WTC11 (cell line): ENCODE data around the gene SPI1. TPM values are rescaled to one million over a fixed set of nuclear protein-coding genes. Genes with fewer than 3 reads are reported as not detected.
"Not testable (repeated sequence)": the region's sequence is repeated elsewhere in the genome, so short reads cannot be mapped to it uniquely, and the experiment has no call there.

Experiments
- ATAC-seq: fragments of 200-7000 bp; cut with Tn5 transposase; 2 replicates; pipeline ENCODE4 v1.10.0; 2021; ENCODE audit warnings: mild to moderate bottlenecking, moderate library complexity
- CTCF ChIA-PET: fragments of 300-600 bp; sonication (Branson Sonifier 250); formaldehyde crosslinking; loops from one replicate; lab custom pipeline; 2021; ENCODE audit warnings: antibody characterized with exemption; lab: Charles Lee
- POLR2A ChIA-PET: fragments of 350-600 bp; sonication (Branson Sonifier 250); formaldehyde crosslinking; loops from one replicate; lab custom pipeline; 2021; ENCODE audit warnings: antibody characterized with exemption; lab: Charles Lee
- DNase-seq: peaks from one replicate; pipeline ENCODE4 v3.0.0; 2021; ENCODE audit warnings: low spot score
- H3K27ac Mint-ChIP-seq: 2 replicates; pipeline ENCODE4 v1.8.0; 2021; ENCODE audit warnings: mixed read lengths
- H3K27me3 Mint-ChIP-seq: 2 replicates; pipeline ENCODE4 v1.8.0; 2021; ENCODE audit warnings: low read depth, mild to moderate bottlenecking, moderate library complexity, mixed read lengths
- H3K36me3 Mint-ChIP-seq: 2 replicates; pipeline ENCODE4 v1.8.0; 2021; ENCODE audit warnings: mixed read lengths
- H3K4me1 Mint-ChIP-seq: 2 replicates; pipeline ENCODE4 v1.8.0; 2022; ENCODE audit warnings: mixed read lengths
- H3K4me3 Mint-ChIP-seq: 2 replicates; pipeline ENCODE4 v1.8.0; 2021; ENCODE audit warnings: mild to moderate bottlenecking, moderate library complexity, mixed read lengths
- H3K9me3 Mint-ChIP-seq: 2 replicates; pipeline ENCODE4 v1.8.0; 2021; ENCODE audit warnings: mixed read lengths
- AR ChIP-seq: fragments of 250-450 bp; sonication (Bioruptor Pico); IDR thresholded peaks from 2 replicates; pipeline ENCODE4 v1.9.0; 2021; ENCODE audit warnings: mild to moderate bottlenecking
- ATF6 ChIP-seq: sonication (generic); formaldehyde crosslinking; IDR thresholded peaks from 2 replicates; pipeline ENCODE4 v1.8.1; 2023; ENCODE audit warnings: mild to moderate bottlenecking, missing genetic modification reagents
- EMX1 ChIP-seq: fragments of 250-450 bp; sonication (Bioruptor Pico); IDR thresholded peaks from 2 replicates; pipeline ENCODE4 v1.8.0; 2021; ENCODE audit warnings: mild to moderate bottlenecking
- FOXP1 ChIP-seq: sonication (generic); formaldehyde crosslinking; IDR thresholded peaks from 2 replicates; pipeline ENCODE4 v1.8.0; 2022; ENCODE audit warnings: missing genetic modification reagents, mild to moderate bottlenecking, moderate library complexity, borderline replicate concordance
- IRF1 ChIP-seq: sonication (generic); formaldehyde crosslinking; IDR thresholded peaks from 2 replicates; pipeline ENCODE4 v1.8.0; 2023; ENCODE audit warnings: missing genetic modification reagents
- JAZF1 ChIP-seq: fragments of 250-450 bp; sonication (Bioruptor Pico); IDR thresholded peaks from 2 replicates; pipeline ENCODE4 v1.9.0; 2021; ENCODE audit warnings: moderate library complexity, mild to moderate bottlenecking, inconsistent platforms
- NR2C2 ChIP-seq: sonication (generic); formaldehyde crosslinking; IDR thresholded peaks from 2 replicates; pipeline ENCODE4 v1.8.0; 2022; ENCODE audit warnings: mild to moderate bottlenecking, missing genetic modification reagents
- RELA ChIP-seq: sonication (generic); formaldehyde crosslinking; IDR thresholded peaks from 2 replicates; pipeline ENCODE4 v1.8.1; 2022; ENCODE audit warnings: missing genetic modification reagents, mild to moderate bottlenecking, borderline replicate concordance
- USF1 ChIP-seq: sonication (generic); formaldehyde crosslinking; IDR thresholded peaks from 2 replicates; pipeline ENCODE4 v1.8.0; 2022; ENCODE audit warnings: mild to moderate bottlenecking, missing genetic modification reagents
- ZNF416 ChIP-seq: fragments of 250-450 bp; sonication (Bioruptor Pico); IDR thresholded peaks from 2 replicates; pipeline ENCODE4 v1.9.0; 2021; ENCODE audit warnings: mild to moderate bottlenecking, inconsistent platforms
- ZNF425 ChIP-seq: fragments of 250-450 bp; sonication (Bioruptor Pico); conservative IDR thresholded peaks from 2 replicates; pipeline ENCODE4 v1.9.0; 2021; ENCODE audit warnings: mild to moderate bottlenecking
- total RNA-seq: library from RNA; stranded (reverse); gene quantifications from 3 replicates; pipeline ENCODE4 v1.2.3, GENCODE V29; 2021
- TF ChIP-seq, protein P1 (sequence below): fragments of 250-450 bp; sonication (Bioruptor Pico); IDR thresholded peaks from 2 replicates; pipeline ENCODE4 v1.9.0; 2021; ENCODE audit warnings: mild to moderate bottlenecking
- TF ChIP-seq, protein P2 (sequence below): fragments of 200-600 bp; IDR thresholded peaks from 2 replicates; pipeline ENCODE4 v1.8.0; 2022; ENCODE audit warnings: antibody characterized with exemption

SPI1 gene
- total RNA-seq, 1 experiment from 2014 or later = 0.59 TPM

- Mint-ChIP-seq H3K27me3 (no peaks in the 10 kb centered on the region), H3K9me3 (no peaks in the 10 kb centered on the region), H3K4me3 (no peak overlapping the region), H3K36me3 (no peaks in the 10 kb centered on the region), H3K27ac (no peak overlapping the region; the same call in 1 of the 2 replicates), H3K4me1 (no peaks in the 10 kb centered on the region)
- ChIA-PET POLR2A (no interaction called here), CTCF (interaction anchor here (1.4 to 2.8 kb wide), 2 partner anchors 17 to 160 kb away, joined by 4 to 15 read pairs; no protein-coding TSS in a partner anchor)
- TF ChIP-seq USF1 = no peak
- TF ChIP-seq JAZF1 (CRISPR knock-in tag) = no peak
- ATAC-seq (no peak), DNase-seq (no peak)
Measured at GRCh38 chr11:47337229-47337924, 41.0 kb downstream of the SPI1 start.

GRCh38 chr11:47336595-47336994, 41.8 kb downstream of the SPI1 start:
- DNase-seq (no peak), ATAC-seq (no peak)
- Mint-ChIP-seq H3K27me3 (no peaks in the 10 kb centered on the region), H3K9me3 (no peaks in the 10 kb centered on the region), H3K4me1 (no peaks in the 10 kb centered on the region), H3K36me3 (no peaks in the 10 kb centered on the region), H3K4me3 (no peak overlapping the region), H3K27ac (no peak overlapping the region)
- CTCF ChIA-PET = interaction anchor here (1.4 to 2.8 kb wide), 2 partner anchors 18 to 159 kb away, joined by 4 to 15 read pairs; no protein-coding TSS in a partner anchor
- POLR2A ChIA-PET = no interaction called here
- TF ChIP-seq ZNF416 (CRISPR knock-in tag) (no peak), ATF6 (CRISPR knock-in tag) (no peak), RELA (no peak), ZNF425 (no peak), EMX1 (CRISPR knock-in tag) (no peak)
- TF ChIP-seq, protein P1, sequence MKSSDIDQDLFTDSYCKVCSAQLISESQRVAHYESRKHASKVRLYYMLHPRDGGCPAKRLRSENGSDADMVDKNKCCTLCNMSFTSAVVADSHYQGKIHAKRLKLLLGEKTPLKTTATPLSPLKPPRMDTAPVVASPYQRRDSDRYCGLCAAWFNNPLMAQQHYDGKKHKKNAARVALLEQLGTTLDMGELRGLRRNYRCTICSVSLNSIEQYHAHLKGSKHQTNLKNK = no peak

- Mint-ChIP-seq H3K4me3 (no peak overlapping the region), H3K27ac (no peak overlapping the region; the same call in 1 of the 2 replicates), H3K9me3 (no peaks in the 10 kb centered on the region), H3K36me3 (no peaks in the 10 kb centered on the region), H3K4me1 (no peaks in the 10 kb centered on the region), H3K27me3 (no peaks in the 10 kb centered on the region)
- ChIA-PET CTCF (interaction anchor here (0.7 to 2.8 kb wide), 3 partner anchors 19 to 87 kb away, joined by 3 to 15 read pairs (median 5); partner anchors contain the start of genes ACP2 and NR1H3), POLR2A (interaction anchor here (0.9 kb wide), 1 partner anchor 19 kb away, joined by 3 read pairs; no protein-coding TSS in a partner anchor)
- ATAC-seq (peak; percentile 37; the same call in 1 of the 2 replicates), DNase-seq (no peak)
- TF ChIP-seq AR (CRISPR knock-in tag) (no peak), IRF1 (CRISPR knock-in tag) (no peak), NR2C2 (CRISPR knock-in tag) (no peak), FOXP1 (CRISPR knock-in tag) (no peak)
- TF ChIP-seq, protein P2, sequence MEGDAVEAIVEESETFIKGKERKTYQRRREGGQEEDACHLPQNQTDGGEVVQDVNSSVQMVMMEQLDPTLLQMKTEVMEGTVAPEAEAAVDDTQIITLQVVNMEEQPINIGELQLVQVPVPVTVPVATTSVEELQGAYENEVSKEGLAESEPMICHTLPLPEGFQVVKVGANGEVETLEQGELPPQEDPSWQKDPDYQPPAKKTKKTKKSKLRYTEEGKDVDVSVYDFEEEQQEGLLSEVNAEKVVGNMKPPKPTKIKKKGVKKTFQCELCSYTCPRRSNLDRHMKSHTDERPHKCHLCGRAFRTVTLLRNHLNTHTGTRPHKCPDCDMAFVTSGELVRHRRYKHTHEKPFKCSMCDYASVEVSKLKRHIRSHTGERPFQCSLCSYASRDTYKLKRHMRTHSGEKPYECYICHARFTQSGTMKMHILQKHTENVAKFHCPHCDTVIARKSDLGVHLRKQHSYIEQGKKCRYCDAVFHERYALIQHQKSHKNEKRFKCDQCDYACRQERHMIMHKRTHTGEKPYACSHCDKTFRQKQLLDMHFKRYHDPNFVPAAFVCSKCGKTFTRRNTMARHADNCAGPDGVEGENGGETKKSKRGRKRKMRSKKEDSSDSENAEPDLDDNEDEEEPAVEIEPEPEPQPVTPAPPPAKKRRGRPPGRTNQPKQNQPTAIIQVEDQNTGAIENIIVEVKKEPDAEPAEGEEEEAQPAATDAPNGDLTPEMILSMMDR = no peak
Measured at GRCh38 chr11:47335733-47336132, 42.6 kb downstream of the SPI1 start.

DNA sequence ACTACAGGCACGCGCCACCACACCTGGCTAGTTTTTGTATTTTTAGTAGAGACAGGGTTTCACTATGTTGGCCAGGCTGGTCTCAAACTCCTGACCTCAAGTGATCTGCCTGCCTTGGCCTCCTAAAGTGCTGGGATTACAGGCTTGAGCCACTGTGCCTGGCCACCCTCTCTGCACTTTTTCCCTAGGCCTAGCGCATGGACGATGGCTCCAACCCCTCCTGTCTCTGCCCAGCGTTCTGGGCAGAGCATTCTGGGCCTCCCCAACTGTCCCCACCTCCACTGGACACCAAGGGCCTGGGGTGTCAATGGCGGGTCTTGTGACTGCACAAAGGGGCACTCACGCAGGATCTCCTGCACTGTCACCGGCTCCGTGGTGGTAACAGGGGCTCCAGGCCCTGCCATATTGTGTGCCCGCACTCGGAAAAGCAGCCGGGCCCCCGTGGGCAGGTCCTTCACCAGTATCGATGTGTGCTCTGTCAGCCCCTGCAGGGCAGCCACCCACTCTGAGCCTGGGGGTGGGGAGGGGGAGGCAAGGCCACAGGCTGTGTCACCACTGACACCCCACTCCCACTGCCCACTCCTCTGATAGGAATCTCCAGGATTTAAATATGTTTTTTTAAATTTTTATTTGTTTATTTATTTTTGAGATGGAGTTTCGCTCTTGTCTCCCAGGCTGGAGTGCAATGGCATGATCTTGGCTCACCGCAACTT, 43.5 kb downstream of the SPI1 start:
- H3K27ac Mint-ChIP-seq, H3K36me3 Mint-ChIP-seq, H3K4me1 Mint-ChIP-seq, POLR2A ChIA-PET, H3K4me3 Mint-ChIP-seq, H3K9me3 Mint-ChIP-seq, ATAC-seq, DNase-seq, H3K27me3 Mint-ChIP-seq: not testable (repeated sequence)
- CTCF ChIA-PET = interaction anchor here (0.7 to 2.8 kb wide), 3 partner anchors 20 to 86 kb away, joined by 3 to 15 read pairs (median 5); partner anchors contain the start of genes ACP2 and NR1H3
